CD4-positive, alpha-beta T cell treated with Interleukin-6 for 4 hours (primary cell): ENCODE data around the gene TMEM208.
A peak's percentile ranks its signal among the peaks of the same experiment; 100 is the strongest.

Experiments used
- DNase-seq: peaks from one replicate; pipeline ENCODE4 v3.0.0-alpha.2; 2020; ENCODE audit warnings: mixed read lengths

TMEM208 gene

DNA sequence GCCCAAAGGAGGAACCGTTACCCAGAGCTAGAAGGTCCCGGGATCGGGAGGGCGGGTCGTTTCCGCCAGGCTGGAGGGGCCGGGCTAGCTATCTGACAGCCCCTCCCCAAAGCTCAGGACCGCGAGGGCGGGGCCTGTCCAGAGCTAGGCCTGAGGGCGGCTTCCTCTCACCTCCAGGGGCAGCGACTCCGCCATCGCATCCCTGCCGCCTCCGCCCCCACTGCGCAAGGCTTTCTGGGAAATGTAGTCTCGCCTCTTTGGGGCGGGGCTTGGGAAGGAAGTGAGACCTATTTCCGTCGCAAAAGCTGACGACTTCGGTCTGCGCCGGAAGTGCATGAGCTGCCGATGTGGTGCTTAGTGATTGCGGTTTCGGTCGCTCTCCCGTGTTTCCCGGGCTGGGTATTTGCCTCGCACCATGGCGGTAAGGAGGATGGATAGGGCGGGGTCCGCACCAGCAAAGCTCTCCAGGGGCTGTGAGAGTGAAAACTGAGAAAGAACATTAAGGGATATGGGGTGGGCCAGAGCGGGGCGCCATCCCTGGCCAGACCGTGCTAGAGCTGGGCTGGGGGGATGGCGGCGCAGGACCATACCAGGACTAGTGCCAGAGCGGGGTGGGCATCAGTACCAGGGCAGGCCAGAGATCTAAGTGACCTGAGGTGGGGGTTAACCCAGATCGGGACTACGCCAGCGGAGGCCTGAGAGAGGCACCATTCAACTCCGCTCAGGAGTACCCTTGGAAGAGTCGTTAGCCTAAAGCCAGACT is at the start of gene TMEM208:
TSS of gene TMEM208 (plus strand) at position 327 of the 763 bp plus-strand sequence. CDS start at position 416, 89 bp downstream.
- peak; percentile 97 for DNase-seq

DNA sequence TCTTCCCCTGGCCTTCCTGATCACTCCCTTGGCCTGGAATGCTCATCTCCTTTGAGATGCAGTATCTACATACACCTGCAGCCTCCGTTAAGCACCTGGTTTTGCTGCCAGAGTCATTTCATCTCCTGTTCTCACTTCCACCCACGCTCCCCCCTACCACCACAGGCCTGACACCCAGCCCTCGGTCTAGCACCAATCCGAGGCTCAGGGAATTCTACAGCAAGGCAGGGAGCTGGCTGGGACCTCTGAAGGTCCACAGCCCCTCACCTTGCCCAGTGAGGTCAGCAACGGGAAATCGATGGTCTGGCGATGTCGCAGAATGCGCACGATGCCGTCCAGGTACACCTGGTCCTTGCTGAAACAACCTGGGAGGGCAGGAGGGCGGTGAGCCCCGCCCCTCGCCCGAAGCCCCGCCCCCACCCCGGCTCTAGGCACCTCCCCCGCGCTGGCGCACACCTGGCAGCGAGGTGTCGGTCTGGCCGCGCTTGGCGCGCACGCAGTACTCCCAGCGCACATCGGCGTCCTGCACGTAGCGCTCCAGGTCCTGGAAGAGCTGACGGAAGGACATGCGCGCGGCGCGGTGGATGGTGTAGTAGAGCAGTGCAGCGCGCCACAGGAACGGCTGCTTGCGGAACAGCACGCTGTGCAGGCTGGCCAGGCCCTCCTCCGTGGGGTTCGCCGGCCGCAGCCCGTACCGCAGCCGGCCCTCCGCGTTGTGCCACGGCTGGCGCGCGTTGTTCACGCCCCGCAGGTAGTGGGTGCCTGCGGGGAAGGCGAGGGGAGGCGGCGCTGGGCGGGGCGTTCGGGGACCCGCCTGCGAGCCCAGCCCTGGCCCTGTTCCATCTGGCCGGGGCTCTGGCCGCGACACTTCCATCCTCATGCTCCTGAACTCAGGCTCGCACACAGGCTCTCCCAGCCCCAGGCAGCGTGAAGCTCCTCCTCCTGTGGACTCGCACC is 48.9 kb upstream of the TMEM208 start:
- peak; percentile 73 for DNase-seq

DNA sequence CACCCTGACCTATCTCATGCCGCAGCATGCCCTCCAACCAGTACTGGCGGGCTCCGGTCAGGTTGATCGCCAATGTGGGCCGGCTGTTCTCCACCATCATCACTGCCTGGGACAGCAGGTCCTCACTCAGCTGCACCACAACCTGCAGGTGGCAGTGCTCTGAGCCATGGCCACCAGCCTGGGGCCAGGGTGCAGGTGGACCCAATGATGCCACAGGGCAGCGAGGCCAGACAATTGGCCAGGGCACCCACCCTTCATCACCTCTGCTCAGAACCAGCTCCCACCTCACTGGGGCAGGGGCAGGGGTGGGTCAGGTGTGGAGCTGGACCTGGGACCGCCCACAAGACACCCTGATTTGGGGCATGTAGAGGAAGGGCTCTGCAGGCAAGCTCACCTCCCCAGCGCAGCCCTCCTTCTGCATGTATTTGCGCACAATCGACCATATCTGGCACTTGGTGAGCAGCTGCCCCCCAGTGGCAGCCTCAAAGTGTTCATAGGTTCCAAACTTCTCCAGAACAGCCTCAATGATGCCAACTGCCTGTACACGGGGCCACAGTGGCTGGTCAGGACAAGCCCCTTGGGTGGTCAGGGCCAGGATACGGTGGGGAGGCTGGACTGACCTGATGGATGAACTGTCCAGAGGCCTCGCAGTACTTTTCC is 47.4 kb upstream of the TMEM208 start:
- DNase-seq = no peak

DNA sequence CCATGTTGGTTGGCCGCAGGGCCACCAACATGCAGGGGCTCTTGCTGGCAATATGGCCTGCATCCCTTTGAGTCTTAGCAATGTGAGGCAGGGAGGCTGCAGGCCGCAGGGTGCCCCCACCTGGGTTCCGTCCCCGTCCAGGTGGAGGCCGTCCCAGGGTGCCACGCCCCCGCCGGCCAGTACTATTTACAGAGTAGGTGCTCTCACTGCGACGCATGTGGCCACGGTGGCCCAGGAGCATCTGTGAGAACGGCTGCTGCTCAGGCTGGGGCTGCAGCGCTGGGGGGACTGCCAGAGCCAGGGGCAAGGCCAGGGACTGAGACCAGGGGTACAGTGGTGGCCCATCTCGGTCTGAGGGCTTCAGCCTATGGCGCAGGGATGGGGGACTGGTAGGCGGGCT is 46.8 kb upstream of the TMEM208 start:
- DNase-seq = no peak

DNA sequence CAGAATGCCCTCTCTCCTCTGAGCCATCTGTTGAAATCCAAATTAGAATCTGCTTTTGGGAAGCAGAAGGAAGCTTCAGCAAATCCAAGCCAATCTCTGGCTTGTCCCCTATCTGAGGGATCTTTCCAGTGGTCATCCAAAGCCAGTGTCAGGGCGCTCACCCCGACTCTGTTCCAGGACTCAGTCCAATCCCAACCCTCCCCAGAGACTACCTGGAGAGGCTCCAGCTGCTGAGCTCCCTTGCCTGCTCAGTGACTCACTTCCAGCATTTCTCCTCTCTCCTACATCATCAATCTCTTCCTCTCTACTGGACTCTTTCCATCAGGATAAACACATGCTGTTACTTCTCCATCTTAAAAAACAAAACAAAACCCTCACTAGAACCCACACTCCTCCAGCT is 45.6 kb upstream of the TMEM208 start:
- DNase-seq = no peak

DNA sequence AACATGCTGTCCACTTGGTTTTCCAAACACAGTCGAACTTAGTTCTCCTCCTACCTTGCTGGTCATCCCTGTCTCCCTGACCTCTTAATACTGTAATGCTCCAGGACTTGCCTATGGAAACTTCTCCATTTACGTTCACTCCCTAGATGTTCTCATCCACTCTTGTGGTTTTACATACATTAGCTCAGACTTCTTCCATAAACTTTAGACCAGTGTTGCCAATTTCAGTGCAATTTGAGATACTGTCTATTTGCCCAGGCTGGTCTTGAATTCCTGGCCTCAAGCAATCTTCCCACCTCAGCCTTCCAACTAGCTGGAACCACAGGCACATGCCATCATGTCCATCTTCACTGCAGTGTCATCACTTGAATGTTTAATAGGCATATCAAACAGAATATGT is 44.6 kb upstream of the TMEM208 start:
- no peak for DNase-seq

DNA sequence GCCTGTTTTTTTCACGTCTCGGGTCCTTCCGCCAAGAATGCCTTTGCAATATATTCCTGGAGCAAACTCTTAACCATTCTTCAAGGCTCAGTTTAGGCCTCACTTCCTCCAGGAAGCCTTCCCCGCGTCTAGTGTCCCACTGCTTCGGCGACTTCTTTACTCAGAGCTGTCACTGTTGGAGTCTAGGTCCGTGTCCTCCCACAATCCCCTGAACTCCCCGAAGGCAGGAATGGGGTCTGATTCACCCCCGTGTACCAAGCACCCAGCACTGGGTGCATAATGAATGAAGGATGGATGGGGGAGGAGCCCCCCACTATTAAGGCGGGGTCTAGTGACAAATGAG is 43.7 kb upstream of the TMEM208 start:
- no peak for DNase-seq

DNA sequence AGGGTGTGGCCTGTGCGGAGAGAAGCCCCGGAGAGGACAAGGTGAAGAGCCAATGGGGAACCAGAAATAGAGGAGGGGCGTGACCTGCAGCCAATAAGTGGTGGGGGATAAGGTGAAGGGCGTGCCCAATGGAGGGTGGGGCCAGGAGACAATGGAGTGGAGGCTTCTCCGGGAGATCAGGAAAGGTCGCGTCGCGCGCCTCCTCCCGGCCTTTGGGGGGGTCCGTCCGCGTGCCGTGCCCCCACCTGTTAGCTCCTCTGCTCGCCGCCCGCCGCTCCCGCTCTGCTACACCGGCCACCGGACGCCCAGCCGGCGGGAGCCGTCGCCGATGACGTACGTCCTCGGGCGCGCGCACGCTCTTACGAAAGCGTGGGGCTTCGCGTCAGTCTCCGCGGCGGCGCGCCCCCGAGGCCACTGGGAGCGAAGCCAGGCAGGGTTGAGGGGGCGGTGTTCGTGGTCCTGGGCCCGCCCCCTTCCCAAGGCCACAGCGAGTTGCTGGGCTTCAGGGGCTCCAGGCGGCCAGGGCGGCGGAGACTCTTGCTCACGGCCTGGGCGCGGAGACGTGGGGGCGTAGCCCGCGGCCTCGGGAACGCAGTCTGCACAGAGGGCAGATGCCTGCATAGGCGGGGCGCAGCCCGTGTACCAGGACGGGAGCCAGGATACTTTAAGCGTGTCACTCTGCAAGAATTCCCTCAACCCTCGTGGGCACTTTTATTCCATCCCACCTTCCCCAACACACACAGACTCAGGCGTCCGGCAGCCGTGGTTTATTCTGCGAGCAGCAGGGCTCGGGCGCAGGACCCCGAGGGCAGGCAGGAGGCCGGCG is 43.1 kb upstream of the TMEM208 start, which contains the start of gene MATCAP1:
TSS of gene MATCAP1 (minus strand) at position 337 of the 826 bp plus-strand sequence. CDS start 3,353 bp downstream, outside the sequence.
- DNase-seq = peak; percentile 96

DNA sequence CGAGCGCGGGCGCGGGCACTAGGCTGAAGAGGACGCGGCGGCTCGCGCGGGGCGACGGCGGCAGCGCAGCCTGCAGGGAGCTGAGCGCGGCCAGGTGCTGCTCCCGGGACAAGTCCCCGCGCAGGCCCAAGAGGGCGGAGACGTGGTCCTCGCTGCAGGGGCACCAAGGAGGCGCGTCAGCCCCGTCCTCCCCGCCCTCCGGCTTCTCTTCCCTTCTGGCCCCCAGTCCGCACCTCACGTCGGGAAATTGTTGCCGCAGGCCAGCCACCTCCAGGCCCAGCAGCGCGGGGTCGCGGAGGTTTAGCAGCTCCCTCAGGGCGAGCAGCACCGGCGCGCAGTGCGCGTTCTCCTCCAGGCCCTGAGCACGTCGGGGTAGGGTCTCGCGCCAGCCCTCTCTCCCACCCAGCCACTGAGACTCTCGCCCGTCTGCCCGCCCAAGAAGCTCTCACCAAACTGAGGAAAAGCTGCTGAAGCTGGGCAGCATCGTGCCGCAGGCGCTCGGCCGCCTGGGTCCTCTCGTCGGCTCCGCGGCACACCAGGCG is 42.4 kb upstream of the TMEM208 start:
- DNase-seq = no peak

DNA sequence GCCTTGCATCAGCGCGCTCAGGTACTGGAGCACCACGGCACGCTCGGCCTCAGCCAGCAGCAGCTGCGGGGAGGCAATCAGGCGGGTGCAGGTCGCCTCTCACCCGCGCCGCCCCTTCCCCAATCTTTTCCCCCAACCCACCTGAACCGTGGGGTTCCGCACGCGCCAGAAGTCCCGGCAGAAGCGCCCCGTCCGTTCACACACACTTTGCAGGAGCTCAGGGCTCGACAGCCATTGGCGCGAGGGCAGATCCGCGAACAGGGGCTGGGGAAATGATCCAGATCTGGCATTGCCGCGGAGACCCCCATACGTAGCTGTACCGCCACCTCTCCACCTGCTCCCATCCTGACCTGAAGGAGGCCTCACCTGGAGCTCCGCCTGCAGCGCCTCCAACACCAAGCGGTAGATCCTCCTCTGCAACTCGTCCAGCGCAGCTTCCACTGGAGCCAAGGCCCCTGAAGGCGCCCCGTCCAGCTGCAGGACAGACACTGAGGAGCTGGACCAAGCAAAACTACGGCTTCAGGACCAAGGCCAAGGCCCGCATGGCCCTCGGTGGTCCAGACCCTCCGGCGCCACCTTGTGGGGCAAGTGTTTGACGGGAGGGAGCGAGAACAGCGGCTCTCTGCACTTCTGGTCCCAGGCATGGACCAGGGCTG is 41.8 kb upstream of the TMEM208 start:
- peak; percentile 87 for DNase-seq

DNA sequence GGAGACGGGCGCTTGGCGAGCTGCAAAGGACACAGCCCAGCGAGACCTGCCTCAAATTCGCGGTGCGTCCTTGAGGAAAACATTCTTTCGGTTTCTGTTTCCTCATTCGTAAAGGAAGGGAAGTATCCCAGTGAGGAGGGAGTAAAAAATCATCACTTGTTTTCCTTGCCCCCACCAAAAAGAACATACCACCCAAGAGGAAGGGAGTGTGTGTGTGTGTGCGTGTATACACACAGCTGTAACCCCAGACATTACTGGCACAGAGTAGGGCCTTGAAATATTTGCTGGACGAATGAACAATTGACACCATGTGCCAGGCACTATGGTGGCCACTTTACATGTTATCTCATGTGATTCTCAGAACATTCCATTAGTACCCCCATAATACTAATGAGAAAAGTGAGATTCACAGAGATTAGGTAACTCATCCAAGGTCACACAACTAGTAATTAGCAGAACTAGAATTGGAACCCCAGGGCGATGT is 41.2 kb upstream of the TMEM208 start:
- DNase-seq = no peak

DNA sequence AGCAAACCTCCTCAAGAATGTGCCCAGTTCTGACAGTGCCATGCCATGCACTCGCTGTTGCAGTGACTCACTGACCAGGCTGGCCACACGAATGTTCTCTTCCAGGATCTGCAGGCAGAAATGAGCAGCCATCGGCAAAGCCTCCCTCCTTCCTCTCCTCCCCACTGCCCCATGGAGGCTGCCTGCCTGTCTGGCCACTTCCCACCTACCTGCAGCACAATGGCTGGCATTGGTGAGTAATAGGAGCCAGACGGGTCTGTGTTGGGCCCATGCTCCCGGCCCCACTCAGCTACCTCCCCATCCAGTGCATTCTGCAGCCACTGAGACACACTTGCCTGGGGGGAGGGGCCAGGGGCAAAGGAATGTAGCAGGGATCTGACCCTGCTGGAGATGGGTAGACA is 40.4 kb upstream of the TMEM208 start:
- no peak for DNase-seq

DNA sequence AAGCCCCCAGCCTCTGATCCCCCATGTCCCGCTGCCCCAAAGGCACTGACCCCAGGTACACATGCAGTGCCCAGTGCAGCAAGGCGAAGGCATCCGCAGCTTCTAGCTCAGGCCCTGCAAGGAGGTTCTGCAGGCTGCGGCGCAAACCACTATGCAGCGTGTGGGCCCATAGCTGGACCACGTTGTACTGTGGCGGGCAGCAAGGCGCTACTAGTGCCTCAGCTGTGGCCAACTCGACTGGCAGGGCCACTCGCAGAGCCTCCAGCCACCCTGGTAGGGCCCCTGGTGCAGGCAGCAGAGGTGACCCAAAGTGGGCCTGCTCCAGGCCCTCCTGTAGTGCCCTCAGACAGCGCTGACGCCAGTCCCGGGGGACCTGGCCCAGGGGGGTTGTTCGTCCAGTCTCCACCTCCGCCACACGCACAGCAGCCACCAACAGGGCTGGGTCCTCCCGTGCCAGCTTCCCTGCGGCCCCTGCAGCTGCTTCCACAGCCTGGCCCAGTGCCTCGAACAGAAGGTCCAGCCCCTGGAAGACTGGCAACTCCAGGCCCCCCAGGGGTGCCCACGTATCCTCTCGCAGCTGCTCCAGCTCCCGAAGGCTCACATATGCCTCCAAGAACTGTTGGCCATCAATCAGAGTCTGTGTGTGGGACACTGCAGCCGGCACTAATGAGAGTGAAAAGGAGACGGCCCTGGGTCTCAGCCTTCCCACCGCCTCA is 39.6 kb upstream of the TMEM208 start:
- DNase-seq = no peak

DNA sequence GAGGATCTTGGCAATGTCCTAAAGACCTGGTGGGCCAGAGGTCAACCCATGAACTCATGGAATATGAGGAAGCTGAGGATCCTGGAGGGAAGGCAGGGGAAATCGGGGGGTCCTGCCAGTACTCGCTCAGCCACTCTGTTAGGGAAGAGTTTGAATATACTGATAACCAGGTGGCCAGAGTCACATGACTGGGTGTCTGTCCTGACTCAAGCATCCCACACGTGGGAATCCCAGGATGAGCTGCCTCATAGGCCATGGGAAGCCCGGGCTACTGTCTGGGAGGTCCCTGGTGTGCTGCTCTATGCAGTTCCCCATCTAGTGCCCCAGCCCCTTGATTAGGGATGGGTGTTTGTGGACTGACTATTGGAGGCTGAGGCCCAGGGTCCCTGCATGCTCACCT is 38.6 kb upstream of the TMEM208 start:
- DNase-seq = no peak

DNA sequence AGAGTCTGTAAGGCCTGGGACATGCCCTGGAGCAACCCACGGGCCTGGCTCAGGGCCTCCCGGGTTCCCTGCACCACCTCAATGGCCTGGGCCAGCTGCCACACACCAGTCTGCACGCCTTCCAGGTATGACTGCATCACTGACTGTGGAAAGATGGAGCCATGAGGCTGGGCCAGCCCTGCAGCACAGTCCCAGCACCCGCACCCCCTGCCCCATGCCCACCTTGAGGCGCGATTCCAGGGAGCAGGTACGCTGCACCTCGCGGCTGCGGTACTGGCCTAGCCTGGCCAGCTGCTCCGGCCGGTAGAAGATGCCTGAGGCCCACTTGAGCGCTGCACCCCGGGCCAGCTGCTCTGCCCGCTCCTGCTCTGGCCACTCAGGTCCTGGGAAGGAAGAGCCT is 38.1 kb upstream of the TMEM208 start:
- DNase-seq = no peak

DNA sequence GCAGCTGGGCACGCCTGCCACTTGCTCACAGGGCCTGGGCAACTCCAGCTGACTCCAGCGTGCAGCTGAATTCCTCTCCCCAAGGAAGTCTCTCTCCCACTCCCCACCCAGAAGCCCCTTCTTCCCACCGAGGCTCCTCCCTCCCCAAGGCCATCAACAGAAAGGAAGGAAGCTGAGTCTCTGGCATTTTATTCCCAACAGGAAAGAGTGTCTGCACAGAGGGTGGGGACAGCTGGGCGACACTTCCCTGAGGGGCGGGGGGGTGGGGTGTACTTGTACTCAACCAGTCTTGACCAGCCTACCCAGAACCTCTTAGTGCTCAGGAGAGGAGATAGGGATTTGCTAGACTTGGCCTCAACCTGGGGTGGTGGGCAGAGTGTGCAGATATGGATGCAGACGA is 36.9 kb upstream of the TMEM208 start, which contains the start of gene EXOC3L1:
TSS of gene EXOC3L1 (minus strand) at position 96 of the 400 bp plus-strand sequence. CDS start 460 bp downstream, outside the sequence.
- no peak for DNase-seq

DNA sequence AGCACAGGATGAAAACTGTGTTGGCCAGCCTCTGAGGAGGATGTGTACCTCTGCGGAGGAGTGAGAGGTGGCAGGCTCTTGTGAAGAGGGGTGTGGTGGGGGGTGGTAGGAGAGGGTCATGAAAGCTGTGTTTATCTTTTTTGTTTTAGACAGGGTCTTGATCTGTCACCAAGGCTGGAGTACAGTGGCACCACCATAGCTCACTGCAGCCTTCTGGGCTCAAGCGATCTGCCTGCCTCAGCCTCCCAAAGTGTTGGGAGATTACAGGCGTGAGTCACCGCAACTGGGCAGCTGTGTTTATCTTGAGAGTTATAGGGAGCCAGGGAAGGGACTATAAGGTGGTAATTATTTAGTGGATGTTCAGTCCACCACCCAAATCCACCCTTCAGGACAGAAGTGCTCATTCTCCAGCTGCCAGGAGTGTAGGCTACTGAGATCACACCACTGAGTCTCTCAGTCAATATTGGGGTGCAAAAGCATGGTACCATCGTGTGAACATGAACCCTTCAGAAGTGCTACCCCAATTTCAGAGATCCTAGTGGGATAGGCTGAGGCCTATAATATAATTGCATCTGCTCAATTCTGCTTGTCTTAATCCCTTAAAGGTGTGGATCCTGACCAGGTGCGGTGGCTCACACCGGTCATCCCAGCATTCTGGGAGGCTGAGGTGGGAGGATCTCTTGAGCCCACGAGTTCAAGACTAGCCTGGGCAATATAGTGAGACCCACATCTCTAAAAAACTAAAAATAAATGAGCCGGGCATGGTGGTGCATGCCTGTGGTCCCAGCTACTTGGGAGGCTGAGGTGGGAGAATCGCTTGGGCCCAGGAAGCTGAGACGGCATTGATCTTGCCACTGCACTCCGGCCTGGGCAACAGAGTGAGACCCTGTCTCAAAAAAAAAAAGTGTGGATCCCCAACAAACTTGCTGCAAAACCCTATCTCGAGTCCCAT is 36.2 kb upstream of the TMEM208 start:
- no peak for DNase-seq

DNA sequence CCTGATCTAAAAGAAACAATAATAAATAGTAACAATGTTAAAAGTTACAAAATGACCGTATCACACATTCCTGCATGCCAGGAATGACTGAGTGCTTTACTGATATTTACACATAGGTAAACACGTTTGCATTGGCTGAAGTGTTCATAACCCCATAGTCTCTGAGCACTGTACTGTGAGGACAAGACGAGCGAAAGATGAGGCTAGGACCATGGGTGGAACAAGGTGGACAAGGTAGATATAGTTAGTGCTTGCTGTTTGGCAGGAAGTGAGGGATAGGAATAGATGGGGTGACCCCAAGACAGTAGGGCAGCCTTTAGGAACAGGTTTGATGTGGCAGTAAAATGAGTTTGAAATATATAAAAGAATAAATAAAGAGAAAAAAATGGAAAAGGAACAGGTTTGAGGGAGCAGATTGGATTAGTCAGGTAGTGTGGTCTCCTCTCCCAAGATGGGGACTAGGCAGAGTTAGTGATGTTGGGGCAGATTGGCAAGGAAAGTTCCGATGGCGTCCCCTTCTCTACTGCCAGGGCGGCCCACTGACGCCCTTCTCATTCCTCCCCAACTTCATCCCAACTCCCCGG is 35.4 kb upstream of the TMEM208 start:
- no peak for DNase-seq
